IPS DF 4.7 (cell line): ENCODE results near the gene EI24.
A peak's percentile ranks its signal among the peaks of the same experiment; 100 is the strongest.

ENCODE experiments used
- DNase-seq: peaks from one replicate; pipeline ENCODE4 v3.0.0-alpha.2; 2013; ENCODE audit warnings: low spot score; ENCODE audit errors: extremely low read depth

EI24 gene

GRCh38 chr11:125578783-125579182, 9.5 kb downstream of the EI24 start:
- no peak for DNase-seq

GRCh38 chr11:125579811-125580210, 10.5 kb downstream of the EI24 start:
- DNase-seq, result no peak

DNA sequence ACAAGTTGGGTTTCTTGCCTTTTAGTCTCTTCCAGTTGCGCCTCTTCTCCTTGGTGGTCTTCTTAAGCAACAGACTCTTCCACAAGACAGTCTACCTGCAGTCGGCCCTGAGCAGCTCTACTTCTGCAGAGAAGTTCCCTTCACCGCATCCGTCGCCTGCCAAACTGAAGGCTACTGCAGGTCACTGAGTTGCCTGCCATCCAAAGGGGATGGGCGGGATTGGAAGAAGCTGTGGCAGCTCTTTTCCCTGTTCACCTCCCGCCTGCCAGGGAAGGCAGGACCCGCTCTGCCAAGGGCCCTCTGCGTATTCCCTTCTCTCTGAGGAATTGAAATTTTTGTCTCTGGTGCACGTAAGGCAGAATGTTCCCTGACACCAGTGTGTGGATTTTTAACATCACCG, 14.2 kb downstream of the EI24 start:
- DNase-seq, result no peak

- no peak for DNase-seq
These were observed 16.2 kb downstream of the EI24 start for GRCh38 chr11:125585487-125585886.

GRCh38 chr11:125586623-125587022, 17.3 kb downstream of the EI24 start:
- no peak for DNase-seq

DNA sequence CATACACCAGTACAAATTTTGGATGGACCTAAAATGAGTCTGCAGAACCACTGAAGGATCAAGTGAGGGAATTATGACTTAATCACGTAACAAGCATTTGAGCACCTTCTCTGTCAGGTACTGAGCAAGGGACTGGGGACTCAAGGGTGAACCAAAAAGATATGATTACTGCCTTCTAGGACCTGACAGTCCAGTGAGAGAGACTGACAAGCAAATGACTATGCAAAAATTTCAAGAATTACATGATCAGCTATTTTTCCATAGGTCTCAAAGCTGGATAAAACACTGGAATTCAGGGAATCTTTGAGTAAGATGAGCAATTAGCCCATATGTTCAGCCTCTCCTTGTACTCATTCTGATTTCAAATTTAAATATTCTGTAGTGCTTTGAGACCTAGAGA, 18.2 kb downstream of the EI24 start:
- DNase-seq, result no peak

DNA sequence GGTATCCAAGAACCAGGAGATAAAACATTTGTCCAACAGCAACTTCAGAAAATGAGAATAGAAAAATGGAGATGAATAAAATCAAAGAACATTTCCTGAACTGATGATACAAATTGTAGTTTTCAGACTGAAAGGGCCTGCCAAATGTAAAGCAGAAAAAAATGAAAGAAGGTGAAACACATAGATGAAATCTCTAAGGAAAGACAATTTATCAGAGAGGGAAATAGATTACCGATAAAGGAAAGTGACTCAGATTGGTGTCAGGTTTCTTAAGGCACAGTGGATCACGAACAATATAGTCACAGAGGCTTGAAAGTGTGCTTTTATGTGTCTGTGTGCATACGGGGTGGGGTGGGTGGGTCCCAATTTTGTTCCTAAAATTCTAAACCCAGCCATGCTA, 19.2 kb downstream of the EI24 start:
- DNase-seq, result no peak

GRCh38 chr11:125591649-125592304, 22.5 kb downstream of the EI24 start:
- DNase-seq, result no peak

GRCh38 chr11:125592305-125593113, 23.2 kb downstream of the EI24 start, which contains the start of gene STT3A:
Gene STT3A, plus strand, starts transcription at chr11:125592852. Its CDS starts 3,064 bp downstream, at chr11:125595916.
- peak; percentile 98 for DNase-seq

DNA sequence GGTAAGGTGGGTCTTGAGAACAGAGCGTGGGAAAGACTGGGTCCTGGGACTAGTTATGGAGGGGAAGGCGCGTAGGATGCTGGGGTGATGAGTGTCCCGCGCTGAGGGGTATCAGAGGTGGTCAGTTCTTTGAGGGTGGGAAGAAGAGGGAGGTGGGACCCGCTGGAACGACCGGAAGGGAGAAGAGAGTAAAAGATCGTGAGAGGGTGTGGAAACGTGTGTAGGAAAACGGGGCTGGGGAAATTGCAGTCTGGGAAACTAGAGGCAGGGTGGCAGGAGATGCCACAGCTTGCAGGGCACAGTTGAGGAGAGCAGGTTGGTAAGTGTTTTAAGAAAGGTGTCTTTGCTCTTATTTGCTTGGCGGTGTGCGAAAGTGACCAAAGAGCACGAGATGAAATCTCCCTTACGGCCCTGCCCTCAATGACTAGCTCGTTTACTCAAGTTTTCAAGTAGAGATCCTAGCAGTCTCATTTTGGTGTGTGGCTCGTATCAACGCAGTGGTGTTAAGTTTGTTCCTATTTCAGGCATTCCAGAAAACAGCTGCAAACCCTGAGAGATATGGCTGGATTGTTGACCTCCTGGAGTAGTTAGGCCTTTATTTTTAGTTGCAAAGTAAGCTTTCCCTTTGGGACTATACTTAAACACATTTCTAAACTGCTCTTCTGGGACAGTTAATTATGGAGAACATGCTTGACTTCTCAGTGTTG, 24.0 kb downstream of the EI24 start:
- DNase-seq, result no peak

DNA sequence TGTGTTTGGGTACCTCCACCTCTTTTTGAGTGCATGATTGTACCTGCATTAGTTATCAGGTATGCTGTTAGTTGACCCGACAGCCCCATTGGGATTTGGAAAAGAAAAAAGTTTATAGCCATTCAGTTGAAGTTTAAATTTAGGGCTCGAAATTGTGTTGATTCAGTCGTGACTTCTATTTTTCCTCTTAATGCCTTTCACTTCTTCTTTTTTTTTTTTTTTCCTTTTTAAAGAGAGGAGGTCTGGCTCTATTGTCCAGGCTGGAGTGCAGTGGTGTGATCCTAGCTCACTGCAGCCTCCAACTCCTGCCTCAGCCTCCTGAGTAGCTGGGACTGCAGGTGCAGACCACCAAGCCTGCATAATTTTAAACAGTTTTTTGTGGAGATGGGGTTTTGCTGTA, 25.7 kb downstream of the EI24 start:
- no peak for DNase-seq

GRCh38 chr11:125600663-125601062, 31.4 kb downstream of the EI24 start:
- no peak for DNase-seq

DNA sequence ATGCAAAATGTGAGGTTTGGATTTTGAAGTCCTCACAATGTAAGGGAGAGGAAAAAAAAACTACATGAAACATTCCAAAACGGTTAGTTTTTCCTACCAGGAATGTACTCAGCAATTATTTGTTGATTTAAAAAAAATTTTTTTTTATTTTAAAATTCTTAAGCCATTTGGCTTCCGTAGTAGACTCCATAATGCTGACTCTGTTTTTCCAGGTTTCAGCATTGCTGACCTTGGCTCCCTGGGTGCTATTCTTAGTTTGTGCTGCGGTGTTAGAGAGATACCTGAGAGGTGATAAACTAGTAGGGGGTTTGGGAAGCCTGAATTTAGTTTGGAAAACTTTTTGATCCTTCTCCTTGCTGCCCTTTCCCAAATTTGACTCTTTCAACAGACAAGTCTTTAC, 33.9 kb downstream of the EI24 start:
- DNase-seq, result no peak

GRCh38 chr11:125605417-125605816, 36.1 kb downstream of the EI24 start:
- no peak for DNase-seq

DNA sequence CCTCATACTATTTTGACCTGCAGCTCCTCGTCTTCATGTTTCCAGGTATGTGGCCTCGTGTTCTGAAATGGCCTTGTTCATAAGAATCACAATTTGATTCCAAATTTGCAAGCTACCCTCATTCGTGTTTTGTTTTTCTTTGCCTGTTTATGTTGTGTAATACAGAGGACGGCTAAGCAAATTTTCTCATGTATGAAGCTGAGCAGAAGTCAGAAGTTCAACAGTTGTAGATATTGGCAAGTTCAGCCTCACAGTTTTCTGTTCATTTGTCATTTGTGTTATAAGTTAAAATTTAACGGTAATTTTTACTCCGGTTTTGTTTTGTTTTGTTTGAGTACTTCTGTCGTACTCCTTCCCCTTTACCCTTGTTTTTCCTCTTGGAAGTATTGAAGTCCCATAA, 40.3 kb downstream of the EI24 start:
- no peak for DNase-seq

DNA sequence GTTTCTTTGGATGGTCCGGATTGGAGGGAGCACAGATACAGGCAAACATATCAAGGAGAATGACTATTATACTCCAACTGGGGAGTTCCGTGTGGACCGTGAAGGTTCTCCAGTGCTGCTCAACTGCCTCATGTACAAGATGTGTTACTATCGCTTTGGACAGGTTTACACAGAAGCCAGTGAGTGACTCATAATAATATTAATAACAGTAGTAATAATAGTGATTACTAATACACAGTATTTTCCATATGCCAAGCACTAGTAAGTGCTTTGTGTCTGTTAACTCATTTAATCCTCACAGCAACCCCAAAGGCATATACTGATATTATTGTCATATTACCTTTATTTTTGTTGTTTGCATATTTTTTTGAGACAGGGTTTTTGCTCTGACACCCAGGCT, 49.1 kb downstream of the EI24 start:
- DNase-seq, result no peak

GRCh38 chr11:125621995-125622394, 52.7 kb downstream of the EI24 start:
- DNase-seq, result no peak

DNA sequence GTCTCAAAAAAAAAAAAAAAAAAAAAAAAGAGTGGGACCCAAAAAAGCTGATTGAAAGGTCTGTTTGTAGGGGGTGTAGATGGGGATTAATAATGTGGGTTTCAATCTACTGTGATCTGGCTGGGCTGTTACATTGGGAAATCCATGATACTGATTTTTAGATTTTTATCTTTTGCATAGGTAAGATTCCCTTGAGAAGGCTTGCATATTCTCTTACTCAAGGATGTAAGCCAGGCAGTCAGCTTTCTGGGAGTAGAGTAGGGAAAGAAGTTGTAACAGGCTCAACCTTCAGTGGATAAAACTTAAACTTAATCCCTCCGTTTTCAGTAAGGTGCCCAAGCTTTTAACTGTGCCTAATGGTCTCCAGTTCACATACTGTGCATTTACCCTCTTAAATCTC, 53.8 kb downstream of the EI24 start:
- DNase-seq, result no peak

GRCh38 chr11:125624756-125625213, 55.5 kb downstream of the EI24 start, which contains the start of gene CHEK1:
Gene CHEK1, plus strand, starts transcription at chr11:125625163. Its CDS starts 1,606 bp downstream, at chr11:125626769.
- no peak for DNase-seq

- peak; percentile 16 for DNase-seq
These were observed 56.0 kb downstream of the EI24 start for GRCh38 chr11:125625225-125625629.

GRCh38 chr11:125625630-125626287, 56.5 kb downstream of the EI24 start:
- peak; percentile 75 for DNase-seq
